Body of pancreas (tissue), 4 donors: ENCODE results near the gene MS4A6E.

Source experiments
- POLR2A ChIP-seq, 3 donors: fragments of 450-650 bp; IDR thresholded peaks; one replicate each; pipeline ENCODE4 v1.6.1; 2016; ENCODE audit warnings: antibody characterized with exemption in 3 of 3, mild to moderate bottlenecking in 2 of 3
- TF ChIP-seq, protein P1 (sequence below), 7 experiments: fragments of 450-650 bp in 4 of 7; fragments of 200-600 bp in 3 of 7; sonication (generic) in 3 of 7; IDR thresholded peaks; one replicate each; pipeline ENCODE4 v1.5.1; 2016 to 2019; ENCODE audit warnings: antibody characterized with exemption in 7 of 7

GRCh38 chr11:60316317-60316716, 10.7 kb upstream of the MS4A6E start:
- TF ChIP-seq, protein P1, sequence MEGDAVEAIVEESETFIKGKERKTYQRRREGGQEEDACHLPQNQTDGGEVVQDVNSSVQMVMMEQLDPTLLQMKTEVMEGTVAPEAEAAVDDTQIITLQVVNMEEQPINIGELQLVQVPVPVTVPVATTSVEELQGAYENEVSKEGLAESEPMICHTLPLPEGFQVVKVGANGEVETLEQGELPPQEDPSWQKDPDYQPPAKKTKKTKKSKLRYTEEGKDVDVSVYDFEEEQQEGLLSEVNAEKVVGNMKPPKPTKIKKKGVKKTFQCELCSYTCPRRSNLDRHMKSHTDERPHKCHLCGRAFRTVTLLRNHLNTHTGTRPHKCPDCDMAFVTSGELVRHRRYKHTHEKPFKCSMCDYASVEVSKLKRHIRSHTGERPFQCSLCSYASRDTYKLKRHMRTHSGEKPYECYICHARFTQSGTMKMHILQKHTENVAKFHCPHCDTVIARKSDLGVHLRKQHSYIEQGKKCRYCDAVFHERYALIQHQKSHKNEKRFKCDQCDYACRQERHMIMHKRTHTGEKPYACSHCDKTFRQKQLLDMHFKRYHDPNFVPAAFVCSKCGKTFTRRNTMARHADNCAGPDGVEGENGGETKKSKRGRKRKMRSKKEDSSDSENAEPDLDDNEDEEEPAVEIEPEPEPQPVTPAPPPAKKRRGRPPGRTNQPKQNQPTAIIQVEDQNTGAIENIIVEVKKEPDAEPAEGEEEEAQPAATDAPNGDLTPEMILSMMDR (IDR thresholded peaks at IDR 0.05) = no peak
- TF ChIP-seq POLR2A (IDR thresholded peaks at IDR 0.05) = no peak
